NCI-H1092 (cell line): Measurements from ENCODE around the gene DPP9.

ENCODE experiments used
- DNase-seq: peaks from one replicate; lab custom pipeline; 2025; lab: John Stamatoyannopoulos, UW

DPP9 gene

DNA sequence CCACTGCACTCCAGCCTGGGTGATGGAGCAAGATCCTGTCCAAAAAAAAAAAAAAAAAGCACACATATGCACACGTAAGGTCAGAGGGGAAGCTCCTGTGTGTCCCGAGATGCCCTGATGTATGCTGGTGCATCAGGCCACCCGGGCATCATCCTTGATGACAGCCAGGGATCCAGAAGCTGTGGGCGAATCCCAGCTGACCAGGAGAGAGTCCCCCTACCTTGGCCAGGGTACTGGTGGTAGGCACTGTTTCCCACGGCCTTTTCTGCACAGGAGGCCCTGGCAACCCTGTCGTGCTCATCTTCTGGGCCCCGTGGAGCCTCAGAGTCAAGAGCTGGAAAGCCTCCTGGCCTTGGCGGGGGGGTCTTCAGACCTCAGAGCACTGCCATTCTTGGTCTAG, 67.5 kb downstream of the DPP9 start:
- DNase-seq: no peak

DNA sequence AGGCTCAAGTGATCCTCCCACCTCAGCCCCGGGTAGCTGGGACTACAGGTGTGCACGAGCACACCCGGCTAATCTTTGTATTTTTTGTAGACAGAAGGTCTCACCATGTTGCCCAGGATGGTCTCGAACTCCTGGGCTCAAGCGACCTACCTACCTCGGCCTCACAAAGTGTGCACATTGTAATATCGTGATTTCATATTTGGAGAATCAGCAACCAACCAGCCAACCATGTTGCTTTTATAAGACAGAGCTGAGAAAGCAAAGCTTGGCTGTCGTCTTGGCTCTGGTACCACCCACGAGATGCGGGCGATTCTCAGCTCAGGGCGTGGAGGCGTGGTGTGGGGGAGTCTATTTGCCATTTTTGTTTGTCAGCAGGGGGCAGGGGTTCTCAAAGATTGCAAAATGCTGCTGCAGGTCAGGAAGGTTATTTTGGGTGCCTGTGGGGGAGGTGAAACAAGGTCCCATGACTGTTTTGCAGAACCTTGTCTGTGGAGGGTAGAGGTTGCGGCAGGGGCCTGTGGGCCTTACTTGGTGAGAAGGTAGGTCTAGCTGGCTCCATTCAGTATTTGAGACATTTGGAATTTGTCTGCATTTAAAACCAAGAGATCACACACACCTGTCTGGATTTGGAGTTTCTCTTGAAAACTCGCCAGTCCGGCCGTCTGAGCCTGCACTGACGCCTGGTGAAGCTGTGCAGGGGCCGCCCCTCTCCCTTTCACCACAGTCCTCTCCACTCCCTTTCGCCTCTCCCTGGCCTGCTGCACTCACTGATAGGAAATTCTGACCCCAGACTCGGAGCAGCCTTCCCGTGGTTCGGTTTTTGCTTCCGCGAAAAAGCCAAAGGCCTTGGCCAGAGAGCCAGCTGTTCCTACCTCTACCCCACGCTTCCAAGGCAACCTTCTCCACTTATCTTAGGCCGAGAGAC, 68.9 kb downstream of the DPP9 start:
- no peak for DNase-seq

GRCh38 chr19:4653793-4654436, 69.7 kb downstream of the DPP9 start:
- DNase-seq: no peak

DNA sequence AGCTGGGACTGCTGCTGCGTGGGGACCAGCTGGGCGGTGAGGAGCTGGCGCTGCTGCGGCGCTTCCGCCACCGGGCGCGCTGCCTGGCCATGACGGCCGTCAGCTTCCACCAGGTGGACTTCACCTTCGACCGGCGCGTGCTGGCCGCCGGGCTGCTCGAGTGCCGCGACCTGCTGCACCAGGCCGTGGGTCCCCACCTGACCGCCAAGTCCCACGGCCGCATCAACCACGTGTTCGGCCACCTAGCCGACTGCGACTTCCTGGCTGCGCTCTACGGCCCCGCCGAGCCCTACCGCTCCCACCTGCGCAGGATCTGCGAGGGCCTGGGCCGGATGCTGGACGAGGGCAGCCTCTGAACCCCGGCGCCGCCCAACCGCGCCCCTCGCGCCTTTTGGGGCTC, 71.6 kb downstream of the DPP9 start:
- DNase-seq: no peak

GRCh38 chr19:4650159-4650558, 73.5 kb downstream of the DPP9 start:
- DNase-seq: no peak

GRCh38 chr19:4649392-4650047, 74.1 kb downstream of the DPP9 start:
- no peak for DNase-seq

GRCh38 chr19:4647676-4648644, 75.7 kb downstream of the DPP9 start:
- DNase-seq: no peak

- DNase-seq: no peak
These were observed 77.9 kb downstream of the DPP9 start for GRCh38 chr19:4645718-4646117.

DNA sequence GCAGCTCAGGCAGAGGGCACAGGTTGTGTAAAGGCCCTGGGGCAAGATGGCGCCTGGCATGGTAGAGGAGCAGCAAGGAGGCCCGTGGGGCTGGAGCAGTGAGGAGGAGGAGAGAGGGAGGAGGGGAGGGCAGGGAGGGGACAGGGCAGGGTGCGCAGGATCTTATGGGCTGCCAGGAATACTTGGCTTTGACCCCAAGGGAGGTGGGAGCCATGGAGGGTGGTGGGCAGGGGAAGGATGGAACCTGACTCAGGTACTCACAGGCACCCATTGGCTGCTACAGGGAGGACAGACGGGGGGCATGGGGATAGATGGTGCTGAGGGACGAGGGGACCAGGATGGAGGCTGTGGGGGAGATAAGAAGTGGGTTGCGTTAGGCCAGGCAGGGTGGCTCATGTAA, 81.0 kb downstream of the DPP9 start:
- no peak for DNase-seq

DNA sequence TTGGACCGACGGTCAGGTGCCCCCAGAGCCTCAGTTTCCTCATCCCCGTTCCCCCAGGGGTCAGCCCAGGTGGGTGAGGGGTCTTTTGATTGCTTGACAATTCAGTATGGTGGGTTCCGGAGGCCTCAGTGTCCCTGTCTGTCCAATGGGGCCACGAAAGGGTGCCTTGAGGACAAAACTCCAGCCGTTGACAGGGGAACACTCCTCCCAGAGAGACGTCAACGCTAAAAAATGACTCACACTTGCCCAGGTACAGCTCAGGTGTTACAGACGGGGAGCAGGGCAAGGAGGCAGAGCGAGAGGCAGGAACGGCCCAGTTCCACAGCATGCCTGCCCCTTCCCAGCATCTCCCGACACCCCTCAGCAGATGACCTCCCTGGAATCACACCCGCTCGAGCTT, 82.5 kb downstream of the DPP9 start:
- no peak for DNase-seq

DNA sequence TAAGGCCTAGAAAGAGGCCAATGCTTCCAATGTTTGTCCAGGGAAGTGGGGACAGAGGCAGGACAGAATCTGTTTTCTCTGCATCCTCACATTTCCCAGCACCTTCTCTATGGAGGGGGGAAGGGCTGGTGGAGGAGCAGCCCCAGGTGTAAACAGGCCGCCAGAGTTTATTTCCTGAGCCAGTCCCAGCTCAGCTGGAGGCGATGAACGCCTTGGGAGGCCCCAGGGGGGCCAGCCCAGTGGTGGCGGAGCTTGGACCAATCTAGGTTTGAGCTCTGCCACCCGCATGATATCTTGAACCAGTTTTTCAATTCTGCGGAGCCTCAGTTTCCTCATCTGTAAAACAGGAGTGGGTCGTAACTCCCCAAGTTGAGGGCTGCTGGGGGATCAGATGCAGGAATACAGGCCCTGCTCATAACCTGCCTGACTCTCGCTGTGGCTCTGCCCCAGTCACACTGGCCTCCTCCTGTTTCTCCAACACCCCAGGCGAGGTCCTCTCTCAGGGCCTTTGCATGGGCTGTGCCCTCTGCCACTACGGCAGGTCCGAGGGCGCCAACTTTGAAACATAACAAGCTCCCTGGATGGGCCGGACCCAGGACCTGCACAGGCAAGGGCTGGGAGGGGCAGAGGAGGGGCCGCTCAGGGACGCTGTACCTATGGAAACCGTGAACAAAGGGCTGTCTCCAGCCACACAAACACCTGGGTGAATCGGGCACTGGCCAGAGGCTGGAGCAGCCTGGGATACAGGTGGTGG, 83.2 kb downstream of the DPP9 start:
- DNase-seq: no peak

DNA sequence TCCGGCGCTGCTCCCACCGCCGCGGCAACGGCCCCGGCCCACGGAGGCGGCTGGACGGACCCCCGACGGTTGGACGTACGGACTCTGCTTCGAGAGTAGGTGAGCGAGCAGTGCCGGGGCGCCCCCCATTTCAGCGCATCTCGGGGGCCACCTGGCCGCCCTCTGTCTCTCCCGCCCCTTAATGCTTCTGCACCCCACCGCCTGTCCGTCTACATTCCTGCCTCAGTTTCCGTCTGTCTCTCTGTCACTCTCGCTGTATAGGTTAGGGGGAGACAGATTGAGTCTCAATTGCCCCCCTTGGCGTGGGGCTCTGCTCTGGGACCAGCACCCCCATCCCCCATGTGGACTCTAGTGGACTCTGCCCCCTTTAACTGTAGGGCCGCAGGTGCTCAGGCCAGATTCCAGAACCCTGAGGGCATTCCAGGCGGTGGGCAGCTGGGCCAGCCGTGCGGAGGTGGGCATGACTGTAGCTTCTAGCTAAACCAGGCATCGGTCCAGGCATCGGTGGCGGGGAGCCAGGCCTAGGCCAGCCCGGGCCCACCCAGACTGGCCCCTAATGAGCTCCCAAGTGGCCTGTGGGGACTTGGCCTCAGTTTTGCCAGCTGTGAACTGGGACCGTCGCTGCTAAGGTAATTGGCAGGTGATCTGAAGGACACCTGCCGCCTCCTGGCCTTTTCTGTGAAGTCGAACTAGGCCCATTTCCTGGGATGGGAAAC, 84.0 kb downstream of the DPP9 start:
- DNase-seq: peak; percentile 6

DNA sequence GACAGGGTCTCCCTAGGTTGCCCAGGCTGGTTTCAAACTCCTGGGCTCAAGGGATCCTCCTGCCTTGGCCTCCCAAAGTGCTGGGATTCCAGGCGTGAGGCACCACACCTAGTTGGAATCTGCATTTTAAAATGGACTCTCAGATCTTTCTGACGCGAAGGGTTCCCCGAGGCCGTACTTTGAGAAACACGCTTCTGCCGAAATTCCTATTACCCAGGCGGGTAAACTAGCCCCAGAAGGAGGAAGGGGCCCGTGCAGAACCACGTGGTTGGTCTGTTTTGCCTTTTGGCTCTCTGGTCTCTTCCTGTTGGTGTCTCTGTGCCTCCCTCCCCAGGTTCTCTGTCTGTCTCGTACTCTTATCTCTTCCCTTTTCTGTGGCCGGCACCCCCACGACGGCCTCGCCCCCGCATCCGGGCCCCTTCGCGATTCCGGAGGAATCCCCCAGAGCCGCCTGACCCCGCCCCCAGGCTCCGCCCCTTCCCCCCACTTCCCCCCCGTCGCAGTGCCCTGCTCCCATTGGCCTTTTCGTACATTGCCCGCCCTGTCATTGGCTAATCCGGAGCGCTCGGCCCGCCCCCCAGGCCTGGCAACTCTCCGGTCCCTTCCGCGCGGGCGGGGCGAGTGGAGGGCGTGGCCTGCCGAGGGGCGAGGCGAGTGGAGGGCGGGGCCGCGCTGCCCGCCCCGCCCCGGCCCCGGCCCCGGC, 84.7 kb downstream of the DPP9 start, which contains the start of gene TNFAIP8L1:
TSS of gene TNFAIP8L1 (plus strand) at position 689 of the 703 bp plus-strand sequence. CDS start 12,354 bp downstream, outside the sequence.
- peak; percentile 96 for DNase-seq

GRCh38 chr19:4638317-4638716, 85.3 kb downstream of the DPP9 start:
- no peak for DNase-seq

DNA sequence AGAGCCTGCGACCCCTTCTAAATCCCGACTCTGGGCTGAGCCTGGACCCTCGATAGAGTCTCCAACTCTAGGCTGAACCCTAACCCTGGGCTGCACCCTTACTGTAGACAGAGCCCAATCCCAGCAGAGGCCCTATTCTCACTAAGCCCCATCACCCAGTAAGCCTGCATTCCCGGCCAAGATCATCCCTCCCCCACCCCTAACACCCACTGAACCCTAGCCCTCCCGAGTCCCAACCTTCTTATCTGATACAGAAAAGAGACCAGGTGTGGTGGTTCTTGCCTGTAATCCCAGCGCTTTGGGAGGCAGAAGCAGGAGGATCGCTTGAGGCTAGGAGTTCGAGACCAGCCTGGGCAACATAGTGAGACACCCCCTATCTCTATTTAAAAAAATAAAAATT, 86.9 kb downstream of the DPP9 start:
- DNase-seq: no peak

- DNase-seq: peak; percentile 31
These were observed 87.4 kb downstream of the DPP9 start for GRCh38 chr19:4636151-4636717.

- DNase-seq: no peak
These were observed 87.9 kb downstream of the DPP9 start for GRCh38 chr19:4635754-4636116.

GRCh38 chr19:4633140-4633967, 90.3 kb downstream of the DPP9 start:
- peak; percentile 51 for DNase-seq
